ENCODE measurements around the gene KPNA6. TPM values are rescaled to one million over a fixed set of nuclear protein-coding genes. Genes with fewer than 3 reads are reported as not detected.

Gene KPNA6
- polyA plus RNA-seq, 1 donor from 2014 or later, result 17.3 TPM

DNA sequence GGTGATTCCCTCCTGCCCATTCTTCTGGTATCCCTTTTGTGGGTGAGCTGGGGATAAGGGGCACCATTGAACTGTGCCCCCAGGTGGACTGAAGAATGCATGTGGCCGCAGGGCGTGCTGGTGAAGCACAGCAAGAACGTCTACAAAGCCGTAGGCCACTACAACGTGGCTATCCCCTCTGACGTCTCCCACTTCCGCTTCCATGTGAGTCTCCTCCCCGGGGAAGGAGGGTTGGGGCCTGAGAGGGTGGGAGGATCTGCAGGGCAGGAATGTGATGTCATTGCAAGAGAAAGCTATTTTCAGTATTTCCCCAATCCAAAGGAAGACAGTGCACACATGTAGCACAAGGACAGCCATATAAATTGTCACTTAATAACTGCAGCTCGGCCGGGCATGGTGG lies 7.5 kb upstream of the KPNA6 start:
- Histone ChIP-seq H2AFZ (ENCODE audit: low read depth, low read length) (no peak overlapping the region), H4K20me1 (ENCODE audit: insufficient read depth) (no peaks in the 10 kb centered on the region), H3K79me2 (replicated peaks; ENCODE audit: insufficient read depth, low read length) (no peaks in the 10 kb centered on the region), H3K9me2 (ENCODE audit: insufficient read depth, low read length) (no peaks in the 10 kb centered on the region), H3K36me3 (ENCODE audit: insufficient read depth, low read length) (peaks cover 4% of the 10 kb centered on the region), H3K27me3 (ENCODE audit: insufficient read depth, low read depth, low read length) (no peaks in the 10 kb centered on the region), H3K9me3 (ENCODE audit: low read length) (no peaks in the 10 kb centered on the region), H3K9ac (ENCODE audit: low read length) (no peak overlapping the region), H3K4me3 (ENCODE audit: low read length) (no peak overlapping the region), H3K27ac (ENCODE audit: low read length) (no peak overlapping the region), H3K4me2 (ENCODE audit: low read length) (no peak overlapping the region), H3F3A (ENCODE audit: insufficient read depth, low read length, poor library complexity, severe bottlenecking) (no peaks in the 10 kb centered on the region)
- TF ChIP-seq POLR2AphosphoS5 (IDR thresholded peaks at IDR 0.05) (no peak), TAF1 (IDR thresholded peaks at IDR 0.05; ENCODE audit: low read depth) (no peak), EP300 (conservative IDR thresholded peaks at IDR 0.05; ENCODE audit: poor library complexity, severe bottlenecking) (no peak), EZH2 (IDR thresholded peaks at IDR 0.05; ENCODE audit: borderline replicate concordance, insufficient read depth, low read length, poor library complexity, severe bottlenecking) (no peak), RAD21 (conservative IDR thresholded peaks at IDR 0.05) (no peak), SMC3 (conservative IDR thresholded peaks at IDR 0.05; ENCODE audit: poor library complexity) (no peak), MXI1 (conservative IDR thresholded peaks at IDR 0.05; ENCODE audit: poor library complexity, severe bottlenecking) (no peak)
- TF ChIP-seq, protein P1, sequence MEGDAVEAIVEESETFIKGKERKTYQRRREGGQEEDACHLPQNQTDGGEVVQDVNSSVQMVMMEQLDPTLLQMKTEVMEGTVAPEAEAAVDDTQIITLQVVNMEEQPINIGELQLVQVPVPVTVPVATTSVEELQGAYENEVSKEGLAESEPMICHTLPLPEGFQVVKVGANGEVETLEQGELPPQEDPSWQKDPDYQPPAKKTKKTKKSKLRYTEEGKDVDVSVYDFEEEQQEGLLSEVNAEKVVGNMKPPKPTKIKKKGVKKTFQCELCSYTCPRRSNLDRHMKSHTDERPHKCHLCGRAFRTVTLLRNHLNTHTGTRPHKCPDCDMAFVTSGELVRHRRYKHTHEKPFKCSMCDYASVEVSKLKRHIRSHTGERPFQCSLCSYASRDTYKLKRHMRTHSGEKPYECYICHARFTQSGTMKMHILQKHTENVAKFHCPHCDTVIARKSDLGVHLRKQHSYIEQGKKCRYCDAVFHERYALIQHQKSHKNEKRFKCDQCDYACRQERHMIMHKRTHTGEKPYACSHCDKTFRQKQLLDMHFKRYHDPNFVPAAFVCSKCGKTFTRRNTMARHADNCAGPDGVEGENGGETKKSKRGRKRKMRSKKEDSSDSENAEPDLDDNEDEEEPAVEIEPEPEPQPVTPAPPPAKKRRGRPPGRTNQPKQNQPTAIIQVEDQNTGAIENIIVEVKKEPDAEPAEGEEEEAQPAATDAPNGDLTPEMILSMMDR (IDR thresholded peaks at IDR 0.05; ENCODE audit: poor library complexity, severe bottlenecking), result no peak
- TF ChIP-seq, protein P2, sequence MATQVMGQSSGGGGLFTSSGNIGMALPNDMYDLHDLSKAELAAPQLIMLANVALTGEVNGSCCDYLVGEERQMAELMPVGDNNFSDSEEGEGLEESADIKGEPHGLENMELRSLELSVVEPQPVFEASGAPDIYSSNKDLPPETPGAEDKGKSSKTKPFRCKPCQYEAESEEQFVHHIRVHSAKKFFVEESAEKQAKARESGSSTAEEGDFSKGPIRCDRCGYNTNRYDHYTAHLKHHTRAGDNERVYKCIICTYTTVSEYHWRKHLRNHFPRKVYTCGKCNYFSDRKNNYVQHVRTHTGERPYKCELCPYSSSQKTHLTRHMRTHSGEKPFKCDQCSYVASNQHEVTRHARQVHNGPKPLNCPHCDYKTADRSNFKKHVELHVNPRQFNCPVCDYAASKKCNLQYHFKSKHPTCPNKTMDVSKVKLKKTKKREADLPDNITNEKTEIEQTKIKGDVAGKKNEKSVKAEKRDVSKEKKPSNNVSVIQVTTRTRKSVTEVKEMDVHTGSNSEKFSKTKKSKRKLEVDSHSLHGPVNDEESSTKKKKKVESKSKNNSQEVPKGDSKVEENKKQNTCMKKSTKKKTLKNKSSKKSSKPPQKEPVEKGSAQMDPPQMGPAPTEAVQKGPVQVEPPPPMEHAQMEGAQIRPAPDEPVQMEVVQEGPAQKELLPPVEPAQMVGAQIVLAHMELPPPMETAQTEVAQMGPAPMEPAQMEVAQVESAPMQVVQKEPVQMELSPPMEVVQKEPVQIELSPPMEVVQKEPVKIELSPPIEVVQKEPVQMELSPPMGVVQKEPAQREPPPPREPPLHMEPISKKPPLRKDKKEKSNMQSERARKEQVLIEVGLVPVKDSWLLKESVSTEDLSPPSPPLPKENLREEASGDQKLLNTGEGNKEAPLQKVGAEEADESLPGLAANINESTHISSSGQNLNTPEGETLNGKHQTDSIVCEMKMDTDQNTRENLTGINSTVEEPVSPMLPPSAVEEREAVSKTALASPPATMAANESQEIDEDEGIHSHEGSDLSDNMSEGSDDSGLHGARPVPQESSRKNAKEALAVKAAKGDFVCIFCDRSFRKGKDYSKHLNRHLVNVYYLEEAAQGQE (IDR thresholded peaks at IDR 0.05; ENCODE audit: borderline replicate concordance), result no peak

DNA sequence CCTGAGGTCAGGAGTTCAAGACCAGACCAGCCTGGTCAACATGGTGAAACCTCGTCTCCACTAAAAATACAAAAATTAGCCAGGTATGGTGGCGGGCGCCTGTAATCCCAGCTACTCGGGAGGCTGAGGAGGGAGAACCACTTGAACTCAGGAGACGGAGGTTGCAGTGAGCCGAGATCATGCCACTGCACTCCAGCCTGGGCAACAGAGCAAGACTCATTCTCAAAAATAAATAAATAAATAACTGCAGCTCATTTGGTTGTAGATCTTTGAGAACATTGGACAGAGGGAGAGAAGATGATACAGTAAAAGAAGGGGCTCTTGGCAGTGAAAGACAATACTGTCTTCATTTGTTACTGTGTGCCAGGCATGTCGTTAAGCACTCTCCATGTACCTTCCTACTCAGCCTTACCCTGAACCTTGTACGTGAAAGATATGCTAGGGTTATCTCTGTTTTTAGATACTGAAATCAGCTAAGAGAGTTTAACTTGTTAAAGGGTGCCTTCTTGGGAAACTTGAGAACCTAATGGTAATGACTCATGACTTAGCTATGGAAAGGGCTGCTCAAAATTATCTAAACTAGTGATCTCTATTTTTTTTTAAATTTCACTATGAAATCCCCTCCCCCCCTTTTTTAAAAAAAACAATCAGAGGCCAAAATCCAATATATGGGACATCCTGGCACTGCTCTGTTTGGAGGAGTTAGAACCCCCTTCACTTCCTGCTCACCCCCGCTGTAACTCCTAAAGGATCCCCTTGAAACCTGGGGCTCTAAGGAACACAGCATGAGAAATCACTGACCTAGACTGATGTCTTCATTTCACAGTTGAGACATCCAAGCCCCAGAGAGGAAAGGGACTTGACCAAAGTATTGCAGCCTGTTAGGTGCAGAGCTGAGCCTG lies 6.8 kb upstream of the KPNA6 start:
- H3K9me3 ChIP-seq (ENCODE audit: low read length), result no peaks in the 10 kb centered on the region
- no peaks in the 10 kb centered on the region for H4K20me1 ChIP-seq (ENCODE audit: insufficient read depth)
- no peak overlapping the region for H2AFZ ChIP-seq (ENCODE audit: low read depth, low read length)
- no peaks in the 10 kb centered on the region for H3K9me2 ChIP-seq (ENCODE audit: insufficient read depth, low read length)
- no peaks in the 10 kb centered on the region for H3K27me3 ChIP-seq (ENCODE audit: insufficient read depth, low read depth, low read length)
- H3K4me3 ChIP-seq (ENCODE audit: low read length), result no peak overlapping the region
- TF ChIP-seq RAD21 (conservative IDR thresholded peaks at IDR 0.05) (no peak), EZH2 (IDR thresholded peaks at IDR 0.05; ENCODE audit: borderline replicate concordance, insufficient read depth, low read length, poor library complexity, severe bottlenecking) (no peak), POLR2AphosphoS5 (IDR thresholded peaks at IDR 0.05) (no peak), SMC3 (conservative IDR thresholded peaks at IDR 0.05; ENCODE audit: poor library complexity) (no peak), EP300 (conservative IDR thresholded peaks at IDR 0.05; ENCODE audit: poor library complexity, severe bottlenecking) (no peak), TAF1 (IDR thresholded peaks at IDR 0.05; ENCODE audit: low read depth) (no peak), MXI1 (conservative IDR thresholded peaks at IDR 0.05; ENCODE audit: poor library complexity, severe bottlenecking) (no peak)
- TF ChIP-seq, protein P2 (IDR thresholded peaks at IDR 0.05; ENCODE audit: borderline replicate concordance), result no peak
- TF ChIP-seq, protein P1 (IDR thresholded peaks at IDR 0.05; ENCODE audit: poor library complexity, severe bottlenecking), result no peak
- H3K79me2 ChIP-seq (replicated peaks; ENCODE audit: insufficient read depth, low read length), result no peaks in the 10 kb centered on the region
- no peak overlapping the region for H3K9ac ChIP-seq (ENCODE audit: low read length)
- H3K27ac ChIP-seq (ENCODE audit: low read length), result no peak overlapping the region
- H3K4me2 ChIP-seq (ENCODE audit: low read length), result no peak overlapping the region
- H3K36me3 ChIP-seq (ENCODE audit: insufficient read depth, low read length), result peaks cover 3% of the 10 kb centered on the region
- H3F3A ChIP-seq (ENCODE audit: insufficient read depth, low read length, poor library complexity, severe bottlenecking), result no peaks in the 10 kb centered on the region

Data from neural cell (in vitro differentiated cells).